GM10248 (cell line): ENCODE results near the gene ZDHHC14.
"Not testable (repeated sequence)": the region's sequence is repeated elsewhere in the genome, so short reads cannot be mapped to it uniquely, and the experiment has no call there.

Experiments used
- CTCF ChIA-PET: fragments of 300-600 bp; sonication (Branson Sonifier 250); formaldehyde crosslinking; extraction: SDS; loops from one replicate; lab custom pipeline; 2021; ENCODE audit warnings: antibody characterized with exemption; lab: Yijun Ruan, JAX
- POLR2A ChIA-PET: fragments of 350-650 bp; sonication (Branson Sonifier 250); formaldehyde crosslinking; extraction: SDS; loops from one replicate; lab custom pipeline; 2020; ENCODE audit warnings: antibody characterized with exemption; lab: Yijun Ruan, JAX
- DNase-seq: peaks from one replicate; pipeline ENCODE4 v3.0.0; 2012; ENCODE audit errors: extremely low spot score
- TF ChIP-seq, protein P1 (sequence below): IDR thresholded peaks from 2 replicates; pipeline ENCODE4 v1.5.1; 2012; ENCODE audit warnings: mild to moderate bottlenecking, low read depth; ENCODE audit errors: extremely low read depth, missing control alignments, control extremely low read depth

ZDHHC14 gene

DNA sequence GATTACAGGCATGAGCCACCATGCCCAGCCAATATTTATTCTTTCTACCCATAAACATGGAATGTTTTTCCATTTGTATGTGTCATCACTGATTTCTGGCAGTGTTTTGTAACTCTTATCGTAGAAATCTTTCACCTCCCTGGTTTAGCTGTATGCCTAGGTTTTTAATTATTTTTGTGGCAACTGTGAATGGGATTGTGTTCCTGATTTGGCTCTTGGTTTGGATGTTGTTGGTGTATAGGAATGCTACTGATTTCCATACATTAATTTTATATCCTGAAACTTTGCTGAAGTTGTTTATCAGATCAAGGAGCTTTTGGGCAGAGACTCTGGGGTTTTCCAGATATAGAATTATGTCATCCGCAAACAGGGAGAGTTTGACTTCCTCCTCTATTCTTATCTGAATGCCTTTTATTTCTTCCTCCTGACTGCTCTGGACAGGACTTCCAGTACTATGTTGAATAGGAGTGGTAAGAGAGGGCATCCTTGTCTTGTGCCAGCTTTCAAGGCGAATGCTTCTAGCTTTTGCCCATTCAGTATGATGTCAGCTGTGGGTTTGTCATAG lies 198.6 kb downstream of the ZDHHC14 start:
- CTCF ChIA-PET: interaction anchor here (1.6 kb wide), 1 partner anchor 15 kb away, joined by 4 read pairs; no protein-coding TSS in a partner anchor
- no peak for DNase-seq
- TF ChIP-seq, protein P1, sequence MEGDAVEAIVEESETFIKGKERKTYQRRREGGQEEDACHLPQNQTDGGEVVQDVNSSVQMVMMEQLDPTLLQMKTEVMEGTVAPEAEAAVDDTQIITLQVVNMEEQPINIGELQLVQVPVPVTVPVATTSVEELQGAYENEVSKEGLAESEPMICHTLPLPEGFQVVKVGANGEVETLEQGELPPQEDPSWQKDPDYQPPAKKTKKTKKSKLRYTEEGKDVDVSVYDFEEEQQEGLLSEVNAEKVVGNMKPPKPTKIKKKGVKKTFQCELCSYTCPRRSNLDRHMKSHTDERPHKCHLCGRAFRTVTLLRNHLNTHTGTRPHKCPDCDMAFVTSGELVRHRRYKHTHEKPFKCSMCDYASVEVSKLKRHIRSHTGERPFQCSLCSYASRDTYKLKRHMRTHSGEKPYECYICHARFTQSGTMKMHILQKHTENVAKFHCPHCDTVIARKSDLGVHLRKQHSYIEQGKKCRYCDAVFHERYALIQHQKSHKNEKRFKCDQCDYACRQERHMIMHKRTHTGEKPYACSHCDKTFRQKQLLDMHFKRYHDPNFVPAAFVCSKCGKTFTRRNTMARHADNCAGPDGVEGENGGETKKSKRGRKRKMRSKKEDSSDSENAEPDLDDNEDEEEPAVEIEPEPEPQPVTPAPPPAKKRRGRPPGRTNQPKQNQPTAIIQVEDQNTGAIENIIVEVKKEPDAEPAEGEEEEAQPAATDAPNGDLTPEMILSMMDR: no peak
- POLR2A ChIA-PET: no interaction called here

DNA sequence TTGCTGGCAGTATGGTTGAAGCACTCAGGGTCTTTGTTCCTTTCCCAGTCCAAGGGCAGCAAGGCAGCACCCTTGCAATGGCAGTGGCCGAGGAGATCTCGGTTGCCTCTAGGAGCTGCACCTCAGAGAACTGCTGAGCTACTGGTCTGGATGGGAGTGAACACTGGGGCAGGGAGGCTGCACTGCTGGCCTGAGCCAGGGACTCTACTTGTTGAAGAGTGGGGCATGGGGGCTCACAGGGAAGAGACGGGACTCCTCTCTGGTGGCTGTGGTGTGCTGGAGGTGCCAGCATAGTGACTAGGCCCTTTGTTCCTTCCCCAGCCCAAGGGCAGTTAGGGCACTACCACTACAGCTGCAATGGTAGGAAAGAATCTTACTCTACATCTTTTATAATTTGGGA lies 203.0 kb downstream of the ZDHHC14 start:
- CTCF ChIA-PET: interaction anchor here (1.2 kb wide), 1 partner anchor 12 kb away, joined by 3 read pairs; no protein-coding TSS in a partner anchor
- POLR2A ChIA-PET: no interaction called here
- TF ChIP-seq, protein P1: no peak
- no peak for DNase-seq

DNA sequence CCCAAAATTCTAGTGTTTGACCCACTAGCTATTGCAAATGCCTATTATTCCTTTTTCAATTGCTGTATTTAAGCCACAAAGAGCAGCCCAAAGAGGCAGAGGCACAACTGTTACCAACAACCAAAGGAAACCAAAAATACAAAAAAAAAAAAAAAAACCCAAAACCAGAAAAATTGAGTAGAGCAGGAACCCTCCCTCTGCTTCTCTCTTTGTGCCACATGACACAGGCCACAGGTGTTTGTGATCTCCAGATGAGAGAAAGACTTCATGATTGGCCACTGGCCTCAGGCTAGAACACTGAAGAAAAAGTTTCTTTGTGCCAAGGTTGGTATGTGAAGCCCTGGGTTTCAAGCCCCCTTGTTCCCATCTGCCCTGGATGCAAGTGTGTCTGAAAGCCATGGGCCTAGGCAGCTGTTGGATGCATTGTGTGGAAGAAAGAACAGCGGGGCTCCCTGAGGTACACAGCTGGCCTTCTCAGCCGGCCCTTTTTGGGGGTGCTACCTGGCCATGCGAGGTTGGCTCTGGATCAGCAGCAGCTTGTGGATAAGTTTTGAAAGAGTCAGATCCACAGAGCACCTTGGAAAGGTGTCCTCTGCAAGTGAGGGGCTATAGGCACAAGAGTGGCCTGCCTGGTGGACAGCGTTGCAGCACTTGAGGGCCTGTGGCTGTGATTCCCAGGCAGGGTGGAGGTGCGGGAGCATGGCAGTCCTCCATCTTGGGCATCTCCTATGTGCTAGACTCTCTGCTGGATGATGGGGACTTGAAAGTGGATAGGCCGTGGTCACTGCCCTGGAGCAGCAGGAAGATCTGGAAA lies 204.5 kb downstream of the ZDHHC14 start:
- TF ChIP-seq, protein P1: no peak
- CTCF ChIA-PET: interaction anchor here (0.9 kb wide), 1 partner anchor 271 kb away, joined by 3 read pairs; no protein-coding TSS in a partner anchor
- no peak for DNase-seq
- POLR2A ChIA-PET: no interaction called here

DNA sequence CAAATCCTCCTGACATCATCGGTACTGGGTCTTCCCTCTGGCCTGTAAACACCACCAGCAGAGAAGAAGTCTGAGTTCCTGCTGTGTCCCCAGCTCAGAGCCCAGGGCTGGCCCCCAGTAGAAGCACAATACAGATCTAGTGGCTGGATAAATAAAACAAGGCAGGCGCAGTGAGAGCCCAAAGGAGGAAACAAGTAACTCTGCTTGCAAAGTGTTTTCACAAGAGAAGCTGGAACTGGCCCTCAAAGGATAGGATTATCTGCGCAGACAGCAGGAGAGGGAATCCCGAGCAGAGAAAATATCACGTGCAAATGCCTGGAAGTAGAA lies 205.1 kb downstream of the ZDHHC14 start:
- no peak for DNase-seq
- POLR2A ChIA-PET: no interaction called here
- CTCF ChIA-PET: no interaction called here
- TF ChIP-seq, protein P1: no peak

DNA sequence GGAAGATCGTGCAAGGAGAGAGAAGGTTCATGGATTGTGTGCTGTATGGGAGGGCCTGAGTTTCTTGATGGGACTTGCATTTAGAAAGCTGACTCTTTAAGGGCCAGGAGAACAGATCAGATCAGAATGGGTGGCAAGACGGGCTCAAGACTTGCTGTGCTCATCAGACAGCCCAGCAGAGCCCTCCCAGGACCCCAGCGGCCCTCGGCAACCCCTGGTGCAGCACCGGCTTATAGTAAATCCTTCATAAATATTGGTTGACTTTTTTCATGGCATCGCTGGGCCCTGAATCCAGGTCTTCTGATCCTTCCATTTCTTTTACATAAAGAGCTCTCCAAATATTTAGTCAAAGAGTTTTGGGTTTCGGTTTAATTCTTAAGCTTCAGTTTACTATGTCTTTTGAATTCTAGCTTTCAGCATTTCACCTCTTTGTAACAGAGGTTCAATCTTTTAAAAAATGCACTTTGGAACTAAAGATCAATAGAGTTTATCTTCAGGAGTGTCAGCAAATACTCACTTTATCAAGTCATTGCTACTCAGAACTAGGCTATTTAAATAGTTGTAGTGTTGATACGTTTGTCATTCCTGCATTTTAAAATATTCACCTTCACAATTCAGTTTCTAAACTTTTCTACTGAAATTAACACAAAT lies 205.6 kb downstream of the ZDHHC14 start:
- no peak for DNase-seq
- ChIA-PET CTCF (no interaction called here), POLR2A (interaction anchor here (0.6 kb wide), 1 partner anchor 19 kb away, joined by 4 read pairs; no protein-coding TSS in a partner anchor)
- TF ChIP-seq, protein P1: no peak

DNA sequence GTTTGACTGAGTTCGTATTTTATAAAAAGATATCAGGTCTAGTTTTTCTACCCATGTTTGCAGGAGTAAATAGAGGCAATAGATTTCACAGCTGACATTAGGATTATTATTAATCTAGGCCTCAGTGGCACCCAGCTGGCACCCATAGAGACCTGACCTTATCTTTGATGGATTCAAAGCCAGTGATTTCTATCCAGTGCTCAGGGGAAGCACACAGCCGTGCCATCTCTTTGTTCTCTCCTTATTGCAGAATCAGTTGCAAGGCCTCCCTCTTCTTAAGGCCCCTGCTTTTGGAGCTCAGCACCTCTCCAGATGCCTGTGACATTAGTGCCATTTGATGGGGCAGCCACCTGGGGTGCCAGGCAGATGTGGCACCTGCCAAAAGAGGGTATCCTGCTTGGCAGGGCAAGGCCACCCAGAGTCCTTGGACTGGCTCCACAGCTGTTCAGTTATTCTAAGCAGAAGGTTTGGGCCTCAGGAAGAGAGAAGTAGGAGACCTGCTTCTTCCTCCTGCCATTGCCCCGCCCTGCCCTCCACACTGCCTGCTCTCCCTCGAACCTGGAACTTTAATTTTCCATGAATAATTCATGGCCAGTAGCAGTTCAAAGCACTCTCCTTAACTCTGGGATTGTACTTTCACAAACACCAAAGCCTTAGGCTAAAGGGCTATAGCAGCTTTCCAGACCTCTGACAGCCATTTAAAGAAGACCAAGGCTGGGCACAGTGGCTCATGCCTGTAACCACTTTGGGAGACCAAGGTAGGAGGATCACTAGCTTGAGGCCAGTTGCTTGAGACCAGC lies 206.3 kb downstream of the ZDHHC14 start:
- ChIA-PET POLR2A (interaction anchor here (0.6 kb wide), 1 partner anchor 20 kb away, joined by 4 read pairs; no protein-coding TSS in a partner anchor), CTCF (no interaction called here)
- no peak for DNase-seq
- TF ChIP-seq, protein P1: no peak

DNA sequence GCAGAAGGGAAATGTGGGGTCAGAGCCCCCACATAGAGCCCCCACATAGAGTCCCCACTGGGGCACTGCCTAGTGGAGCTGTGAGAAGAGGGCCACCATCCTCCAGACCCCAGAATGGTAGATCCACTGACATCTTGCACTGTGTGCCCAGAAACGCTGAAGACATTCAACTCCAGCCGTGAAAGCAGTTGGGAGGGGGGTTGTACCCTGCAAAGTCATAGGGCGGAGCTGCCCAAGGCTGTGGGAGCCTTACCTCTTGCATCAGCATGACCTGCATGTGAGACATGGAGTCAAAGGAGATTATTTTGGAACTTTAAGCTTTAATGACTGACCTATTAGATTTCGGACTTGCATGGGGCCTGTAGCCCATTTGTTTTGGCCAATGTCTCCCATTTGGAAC lies 209.7 kb downstream of the ZDHHC14 start:
- DNase-seq, POLR2A ChIA-PET, CTCF ChIA-PET: not testable (repeated sequence)
